ENCODE measurements around the gene DLG2.
"Not testable (repeated sequence)": the region's sequence is repeated elsewhere in the genome, so short reads cannot be mapped to it uniquely, and the experiment has no call there.

The DLG2 gene

GRCh38 chr11:83628622-83629355 lies 1998.4 kb downstream of the DLG2 start:
- no peak overlapping the region for H3K27ac Mint-ChIP-seq
- H3K4me1 Mint-ChIP-seq = no peaks in the 10 kb centered on the region

GRCh38 chr11:83625336-83625735 lies 2001.8 kb downstream of the DLG2 start:
- H3K36me3 Mint-ChIP-seq = no peaks in the 10 kb centered on the region
- H3K4me1 Mint-ChIP-seq = no peaks in the 10 kb centered on the region
- no peaks in the 10 kb centered on the region for H3K9me3 Mint-ChIP-seq
- no peak overlapping the region for H3K27ac Mint-ChIP-seq
- no peak overlapping the region for H3K4me3 Mint-ChIP-seq
- peaks cover 4% of the 10 kb centered on the region for H3K27me3 Mint-ChIP-seq

More at GRCh38 chr11:83628622-83629355, 1998.4 kb downstream of the DLG2 start:
- H3K9me3 Mint-ChIP-seq = no peaks in the 10 kb centered on the region
- peaks cover 6% of the 10 kb centered on the region for H3K27me3 Mint-ChIP-seq
- H3K4me3 Mint-ChIP-seq = no peak overlapping the region
- no peaks in the 10 kb centered on the region for H3K36me3 Mint-ChIP-seq

GRCh38 chr11:83617671-83618070 lies 2009.5 kb downstream of the DLG2 start:
- Mint-ChIP-seq H3K27ac (no peak overlapping the region), H3K4me1 (no peaks in the 10 kb centered on the region), H3K9me3 (no peaks in the 10 kb centered on the region), H3K36me3 (no peaks in the 10 kb centered on the region), H3K4me3 (no peak overlapping the region), H3K27me3 (peaks cover 6% of the 10 kb centered on the region)

GRCh38 chr11:83613767-83614121 lies 2013.4 kb downstream of the DLG2 start:
- no peak overlapping the region for H3K4me3 Mint-ChIP-seq
- no peak overlapping the region for H3K27ac Mint-ChIP-seq
- H3K9me3 Mint-ChIP-seq = no peaks in the 10 kb centered on the region
- H3K27me3 Mint-ChIP-seq = peaks cover 2% of the 10 kb centered on the region
- H3K36me3 Mint-ChIP-seq = no peaks in the 10 kb centered on the region
- no peaks in the 10 kb centered on the region for H3K4me1 Mint-ChIP-seq

- no peak overlapping the region for H3K27ac Mint-ChIP-seq
- no peaks in the 10 kb centered on the region for H3K9me3 Mint-ChIP-seq
- no peaks in the 10 kb centered on the region for H3K4me1 Mint-ChIP-seq
- H3K27me3 Mint-ChIP-seq = peaks cover 1% of the 10 kb centered on the region
- H3K4me3 Mint-ChIP-seq = no peak overlapping the region
- no peaks in the 10 kb centered on the region for H3K36me3 Mint-ChIP-seq
These were observed 2014.0 kb downstream of the DLG2 start for GRCh38 chr11:83612891-83613766.

- Mint-ChIP-seq H3K27me3 (no peaks in the 10 kb centered on the region), H3K4me3 (no peak overlapping the region), H3K27ac (no peak overlapping the region), H3K4me1 (no peaks in the 10 kb centered on the region), H3K9me3 (no peaks in the 10 kb centered on the region), H3K36me3 (no peaks in the 10 kb centered on the region)
These were observed 2015.5 kb downstream of the DLG2 start for GRCh38 chr11:83611600-83611999.

- no peak overlapping the region for H3K27ac Mint-ChIP-seq
- H3K9me3 Mint-ChIP-seq = no peaks in the 10 kb centered on the region
These were observed 2016.1 kb downstream of the DLG2 start for GRCh38 chr11:83611031-83611430.

GRCh38 chr11:83609191-83609590 lies 2018.0 kb downstream of the DLG2 start:
- Mint-ChIP-seq H3K36me3 (no peaks in the 10 kb centered on the region), H3K4me3 (no peak overlapping the region), H3K27me3 (no peaks in the 10 kb centered on the region), H3K27ac (no peak overlapping the region), H3K9me3 (no peaks in the 10 kb centered on the region), H3K4me1 (no peaks in the 10 kb centered on the region)

More at GRCh38 chr11:83611031-83611430, 2016.1 kb downstream of the DLG2 start:
- Mint-ChIP-seq H3K4me1 (no peaks in the 10 kb centered on the region), H3K27me3 (no peaks in the 10 kb centered on the region), H3K4me3 (no peak overlapping the region), H3K36me3 (no peaks in the 10 kb centered on the region)

GRCh38 chr11:83608571-83608970 lies 2018.6 kb downstream of the DLG2 start:
- Mint-ChIP-seq H3K4me3 (no peak overlapping the region), H3K27ac (no peak overlapping the region), H3K9me3 (no peaks in the 10 kb centered on the region), H3K27me3 (no peaks in the 10 kb centered on the region), H3K36me3 (no peaks in the 10 kb centered on the region), H3K4me1 (no peaks in the 10 kb centered on the region)

- Mint-ChIP-seq H3K4me1 (no peaks in the 10 kb centered on the region), H3K4me3 (no peak overlapping the region), H3K27me3 (no peaks in the 10 kb centered on the region), H3K27ac (no peak overlapping the region), H3K9me3 (no peaks in the 10 kb centered on the region), H3K36me3 (no peaks in the 10 kb centered on the region)
These were observed 2025.1 kb downstream of the DLG2 start for GRCh38 chr11:83601914-83602527.

- Mint-ChIP-seq H3K9me3 (no peaks in the 10 kb centered on the region), H3K4me1 (no peaks in the 10 kb centered on the region)
These were observed 2025.8 kb downstream of the DLG2 start for GRCh38 chr11:83601201-83601913.

GRCh38 chr11:83600661-83601060 lies 2026.5 kb downstream of the DLG2 start:
- Mint-ChIP-seq H3K9me3 (no peaks in the 10 kb centered on the region), H3K4me3 (no peak overlapping the region), H3K4me1 (no peaks in the 10 kb centered on the region), H3K27me3 (no peaks in the 10 kb centered on the region), H3K36me3 (no peaks in the 10 kb centered on the region), H3K27ac (no peak overlapping the region)

More at GRCh38 chr11:83601201-83601913, 2025.8 kb downstream of the DLG2 start:
- Mint-ChIP-seq H3K27ac (no peak overlapping the region), H3K27me3 (no peaks in the 10 kb centered on the region), H3K4me3 (no peak overlapping the region), H3K36me3 (no peaks in the 10 kb centered on the region)

- Mint-ChIP-seq H3K36me3 (no peaks in the 10 kb centered on the region), H3K4me1 (no peaks in the 10 kb centered on the region), H3K9me3 (peaks cover 4% of the 10 kb centered on the region), H3K27me3 (no peaks in the 10 kb centered on the region), H3K27ac (no peak overlapping the region), H3K4me3 (no peak overlapping the region)
These were observed 2028.1 kb downstream of the DLG2 start for GRCh38 chr11:83599066-83599465.

GRCh38 chr11:83587797-83588196 lies 2039.3 kb downstream of the DLG2 start:
- H3K27ac Mint-ChIP-seq, H3K36me3 Mint-ChIP-seq, H3K4me1 Mint-ChIP-seq, H3K27me3 Mint-ChIP-seq, H3K9me3 Mint-ChIP-seq, H3K4me3 Mint-ChIP-seq: not testable (repeated sequence)

- no peak overlapping the region for H3K4me3 Mint-ChIP-seq
- H3K36me3 Mint-ChIP-seq = no peaks in the 10 kb centered on the region
- H3K27me3 Mint-ChIP-seq = peaks cover 5% of the 10 kb centered on the region
- no peaks in the 10 kb centered on the region for H3K4me1 Mint-ChIP-seq
- H3K9me3 Mint-ChIP-seq = peaks cover 7% of the 10 kb centered on the region
- no peak overlapping the region for H3K27ac Mint-ChIP-seq
These were observed 2043.3 kb downstream of the DLG2 start for GRCh38 chr11:83583757-83584366.

Data from activated naive CD4-positive, alpha-beta T cell treated with anti-CD3 and anti-CD28 coated beads, Interleukin-2, amount 50 U/mL, for 24 hours (primary cell).